Measurements from ENCODE around the gene ABHD14A.
"Not testable (repeated sequence)": the region's sequence is repeated elsewhere in the genome, so short reads cannot be mapped to it uniquely, and the experiment has no call there.

The ABHD14A gene

DNA sequence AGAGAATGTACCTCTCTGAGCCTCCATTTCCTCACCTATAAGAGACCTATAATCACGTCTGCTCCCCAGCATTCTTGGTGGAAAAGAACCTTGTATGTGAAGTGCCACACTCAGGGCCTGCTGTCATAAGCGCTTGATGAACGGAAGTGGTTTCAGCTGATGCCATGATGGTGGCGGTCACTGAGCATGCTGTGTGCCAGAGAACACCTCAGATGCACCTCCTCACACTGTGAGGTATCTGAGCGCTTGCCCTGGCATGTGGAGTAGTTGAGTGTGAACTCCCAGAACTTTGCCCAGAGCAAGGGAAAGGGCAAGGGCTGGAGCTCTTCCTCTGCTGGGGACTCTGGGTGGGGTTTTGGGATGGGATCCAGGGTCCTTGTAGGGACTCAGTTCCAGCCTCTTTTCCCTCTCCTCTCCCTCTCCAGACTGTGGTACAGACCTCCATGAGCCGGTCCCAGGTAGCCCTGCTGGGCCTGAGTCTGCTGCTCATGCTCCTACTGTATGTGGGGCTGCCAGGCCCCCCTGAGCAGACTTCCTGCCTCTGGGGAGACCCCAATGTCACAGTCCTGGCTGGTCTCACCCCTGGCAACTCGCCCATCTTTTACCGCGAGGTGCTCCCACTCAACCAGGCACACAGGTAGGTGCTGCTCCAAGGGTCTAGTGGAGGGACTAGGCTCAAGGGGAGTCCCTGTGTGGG lies 2.7 kb downstream of the ABHD14A start:
- DNase-seq: peak; percentile 23 to 49

DNA sequence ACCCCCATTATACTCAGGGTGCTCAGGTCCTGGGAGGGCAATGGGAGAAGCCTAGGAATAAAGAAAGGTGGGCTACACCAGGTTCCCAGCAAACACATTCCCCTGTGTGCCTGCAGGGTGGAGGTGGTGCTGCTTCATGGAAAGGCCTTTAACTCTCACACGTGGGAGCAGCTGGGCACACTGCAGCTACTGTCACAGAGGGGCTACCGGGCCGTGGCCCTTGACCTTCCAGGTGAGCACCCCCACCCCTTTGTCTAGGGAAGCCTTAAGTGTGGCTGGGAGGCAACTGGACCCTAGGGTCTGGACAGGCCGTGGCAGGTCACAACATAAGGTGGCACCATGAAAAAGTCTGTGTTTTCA lies 3.3 kb downstream of the ABHD14A start:
- no peak for DNase-seq

DNA sequence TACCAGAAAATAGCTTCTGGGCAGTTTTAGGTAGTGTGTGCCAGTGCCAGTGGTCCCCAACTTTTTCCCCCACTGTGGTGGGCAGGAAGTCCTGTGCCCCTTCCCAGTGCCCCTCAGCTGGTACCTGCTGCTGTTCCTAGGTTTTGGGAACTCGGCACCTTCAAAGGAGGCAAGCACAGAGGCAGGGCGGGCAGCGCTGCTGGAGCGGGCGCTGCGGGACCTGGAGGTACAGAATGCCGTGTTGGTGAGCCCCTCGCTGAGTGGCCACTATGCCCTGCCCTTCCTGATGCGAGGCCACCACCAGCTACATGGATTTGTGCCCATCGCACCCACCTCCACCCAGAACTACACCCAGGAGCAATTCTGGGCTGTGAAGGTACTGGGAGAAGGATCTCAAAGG lies 5.4 kb downstream of the ABHD14A start:
- no peak for DNase-seq

DNA sequence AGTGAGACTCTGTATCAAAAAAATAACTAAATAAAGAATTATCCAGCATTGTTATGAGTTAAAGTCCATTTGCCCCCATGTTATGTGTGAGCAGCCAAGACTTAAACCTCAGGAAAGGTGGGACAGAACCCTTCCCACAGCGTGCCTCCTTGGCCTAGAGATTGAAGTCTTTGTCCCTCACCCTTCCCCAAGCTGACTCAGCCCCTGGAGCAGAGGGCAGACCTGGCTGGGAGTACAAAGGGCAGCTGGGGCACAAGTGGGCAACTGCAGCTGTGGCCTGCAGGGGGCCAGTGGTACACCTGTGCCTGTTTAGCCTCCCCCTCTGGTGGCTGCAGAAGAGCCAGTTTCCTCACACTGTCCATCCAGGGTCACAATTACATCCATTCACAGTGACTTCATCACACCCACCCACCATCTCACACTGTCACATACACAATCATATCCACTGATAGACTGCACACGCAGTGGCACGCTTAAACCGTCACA lies 7.5 kb downstream of the ABHD14A start:
- DNase-seq: peak; percentile 20 to 26

DNA sequence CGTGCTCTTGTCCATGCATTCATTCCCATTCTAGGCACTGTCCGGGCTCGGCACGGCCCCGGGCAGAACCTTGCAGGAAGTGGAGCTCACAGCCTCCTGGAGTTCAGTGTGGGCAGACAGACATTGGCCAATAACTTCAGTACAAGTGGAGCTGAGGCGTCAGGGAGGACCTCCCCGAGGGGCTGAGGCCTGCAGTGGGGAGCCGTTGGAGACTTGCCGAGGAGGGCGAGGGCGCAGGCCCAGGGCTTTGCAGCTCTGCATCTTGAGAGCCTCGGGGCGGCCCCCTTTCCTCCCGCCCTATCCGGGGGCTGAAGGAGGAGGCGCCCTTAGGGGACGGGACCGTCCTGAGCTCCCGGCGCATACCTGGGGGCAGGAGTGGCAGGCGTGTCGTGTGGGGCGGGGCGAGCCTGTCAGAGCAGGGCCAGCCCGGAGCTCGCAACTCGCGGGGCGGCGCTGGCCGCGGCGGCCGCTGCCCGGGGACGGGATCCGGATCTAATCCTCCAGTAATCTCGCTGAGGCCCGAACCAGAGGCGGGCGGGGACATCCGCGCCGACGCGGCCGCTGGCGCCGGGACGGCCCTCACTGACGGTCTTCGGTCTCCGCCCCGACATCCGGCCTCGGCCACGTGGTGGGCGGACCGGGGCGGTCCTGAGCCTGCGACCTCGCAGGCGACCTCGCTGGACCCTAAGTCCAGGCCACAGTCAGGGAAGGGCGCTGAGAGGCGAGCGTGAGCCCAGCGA lies 8.1 kb downstream of the ABHD14A start, which contains the start of gene ACY1:
TSS of gene ACY1 (plus strand) at position 698 of the 740 bp plus-strand sequence. CDS start 530 bp downstream, outside the sequence.
- DNase-seq: peak; percentile 60 to 77

DNA sequence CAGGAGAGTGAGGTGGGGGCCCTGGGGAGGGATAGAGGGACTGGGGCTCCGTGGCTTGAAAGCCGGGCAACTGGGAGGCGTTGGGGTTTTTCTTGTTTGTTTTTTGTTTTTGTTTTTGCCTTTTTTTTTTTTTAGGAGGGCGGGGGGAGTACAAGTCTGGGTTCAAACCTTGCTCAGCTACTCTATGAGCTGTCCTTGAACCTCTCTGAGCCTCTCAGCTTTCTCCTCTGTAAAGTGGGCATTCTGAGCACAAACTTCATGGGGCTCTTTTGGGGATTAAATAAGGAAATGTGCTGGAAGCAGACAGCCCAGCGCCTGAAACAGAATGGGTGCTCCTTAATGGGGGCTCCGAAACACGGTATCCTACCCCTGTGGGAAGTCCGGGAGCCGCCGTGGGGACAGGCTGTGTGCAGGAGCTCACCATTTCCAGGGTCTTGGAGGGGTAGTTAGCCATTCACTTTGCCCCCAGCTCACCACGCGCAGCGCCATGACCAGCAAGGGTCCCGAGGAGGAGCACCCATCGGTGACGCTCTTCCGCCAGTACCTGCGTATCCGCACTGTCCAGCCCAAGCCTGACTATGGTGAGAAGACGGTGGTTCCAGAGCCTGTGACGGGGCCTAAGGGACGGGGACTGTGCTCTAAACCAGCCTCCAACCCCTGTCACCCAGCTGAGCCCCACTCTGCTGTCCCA lies 8.9 kb downstream of the ABHD14A start:
- no peak for DNase-seq

DNA sequence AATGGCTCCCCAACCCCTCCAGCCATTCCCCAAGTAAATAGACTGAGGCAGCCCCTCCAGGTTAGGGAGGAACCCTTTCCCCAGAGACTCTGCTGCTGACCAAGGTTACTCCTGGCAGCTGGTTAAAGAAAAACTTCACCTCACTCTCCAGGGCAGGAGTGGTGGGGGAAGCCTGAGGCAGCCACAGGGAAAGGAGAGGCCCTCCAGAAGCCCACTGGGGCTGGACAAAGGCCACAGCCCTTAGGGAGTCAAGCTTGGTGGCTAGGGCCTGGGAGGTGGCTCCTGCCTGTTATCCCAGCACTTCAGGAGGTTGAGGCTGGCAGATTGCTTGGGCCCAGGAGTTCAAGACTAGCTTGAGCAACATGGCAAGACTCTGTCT lies 9.4 kb downstream of the ABHD14A start:
- no peak for DNase-seq

DNA sequence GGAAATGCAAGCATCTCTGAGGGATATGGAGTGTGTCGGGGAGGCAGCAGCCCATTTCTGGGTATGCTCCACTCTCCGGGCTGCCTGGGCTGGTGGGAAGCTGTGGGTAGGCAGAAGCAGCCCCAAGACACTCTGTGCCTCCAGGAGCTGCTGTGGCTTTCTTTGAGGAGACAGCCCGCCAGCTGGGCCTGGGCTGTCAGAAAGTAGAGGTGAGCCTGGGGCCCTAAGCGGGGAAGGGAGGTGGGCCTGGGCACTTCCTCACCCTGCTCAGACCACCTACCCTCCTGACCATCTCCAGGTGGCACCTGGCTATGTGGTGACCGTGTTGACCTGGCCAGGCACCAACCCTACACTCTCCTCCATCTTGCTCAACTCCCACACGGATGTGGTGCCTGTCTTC lies 10.2 kb downstream of the ABHD14A start:
- no peak for DNase-seq

DNA sequence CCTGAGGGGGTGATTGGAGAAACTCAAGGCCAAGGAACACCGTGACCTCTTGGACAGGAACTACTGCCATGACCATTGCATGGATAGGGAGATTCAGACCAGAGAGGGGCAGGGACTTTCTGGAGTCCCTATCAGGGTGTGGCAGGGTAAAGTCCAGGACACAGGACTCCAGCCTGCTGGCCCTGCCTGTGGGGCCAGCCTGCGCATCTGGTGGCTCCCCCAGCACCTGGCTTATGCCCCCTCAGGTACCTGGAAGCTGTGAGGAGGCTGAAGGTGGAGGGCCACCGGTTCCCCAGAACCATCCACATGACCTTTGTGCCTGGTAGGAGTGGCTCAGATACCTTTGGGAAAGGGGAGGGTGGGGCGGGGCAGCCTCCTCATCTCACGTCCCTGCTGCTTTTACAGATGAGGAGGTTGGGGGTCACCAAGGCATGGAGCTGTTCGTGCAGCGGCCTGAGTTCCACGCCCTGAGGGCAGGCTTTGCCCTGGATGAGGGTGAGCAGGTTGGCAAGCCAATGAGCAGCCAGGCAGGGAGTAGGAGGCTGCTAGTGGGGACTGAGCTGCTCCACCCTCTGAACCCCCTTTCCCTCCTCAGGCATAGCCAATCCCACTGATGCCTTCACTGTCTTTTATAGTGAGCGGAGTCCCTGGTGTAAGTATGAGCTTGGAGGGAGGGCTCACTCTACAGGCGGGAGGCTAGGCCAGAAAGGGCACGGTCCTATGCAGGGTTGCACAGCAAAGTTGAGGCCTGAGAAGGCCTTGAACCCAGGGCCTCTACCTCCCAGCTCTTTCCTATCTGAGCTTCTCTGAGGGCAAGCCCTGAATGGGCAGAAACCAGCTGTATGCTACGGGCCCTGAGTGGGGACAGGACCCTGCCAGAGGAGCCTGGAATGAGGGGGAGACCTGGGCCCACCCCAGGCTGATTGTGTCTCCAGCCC lies 11.4 kb downstream of the ABHD14A start:
- DNase-seq: no peak

DNA sequence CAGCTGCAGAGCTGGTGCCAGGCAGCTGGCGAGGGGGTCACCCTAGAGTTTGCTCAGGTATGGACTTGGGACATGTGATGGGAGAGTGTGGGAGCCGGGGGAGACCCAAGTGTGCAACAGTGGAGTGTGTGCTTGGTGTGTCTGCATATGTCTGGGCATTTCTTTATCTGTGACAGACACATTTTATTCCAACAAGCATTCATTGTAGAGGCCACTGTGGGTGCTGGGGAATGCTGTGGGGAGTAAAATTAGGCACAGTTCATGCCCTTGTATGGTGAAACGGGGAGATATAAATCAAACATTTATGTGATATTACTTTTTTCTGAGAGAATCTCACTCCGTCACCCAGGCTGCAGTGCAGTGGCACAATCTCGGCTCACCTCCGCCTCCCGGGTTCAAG lies 12.7 kb downstream of the ABHD14A start:
- DNase-seq: no peak

DNA sequence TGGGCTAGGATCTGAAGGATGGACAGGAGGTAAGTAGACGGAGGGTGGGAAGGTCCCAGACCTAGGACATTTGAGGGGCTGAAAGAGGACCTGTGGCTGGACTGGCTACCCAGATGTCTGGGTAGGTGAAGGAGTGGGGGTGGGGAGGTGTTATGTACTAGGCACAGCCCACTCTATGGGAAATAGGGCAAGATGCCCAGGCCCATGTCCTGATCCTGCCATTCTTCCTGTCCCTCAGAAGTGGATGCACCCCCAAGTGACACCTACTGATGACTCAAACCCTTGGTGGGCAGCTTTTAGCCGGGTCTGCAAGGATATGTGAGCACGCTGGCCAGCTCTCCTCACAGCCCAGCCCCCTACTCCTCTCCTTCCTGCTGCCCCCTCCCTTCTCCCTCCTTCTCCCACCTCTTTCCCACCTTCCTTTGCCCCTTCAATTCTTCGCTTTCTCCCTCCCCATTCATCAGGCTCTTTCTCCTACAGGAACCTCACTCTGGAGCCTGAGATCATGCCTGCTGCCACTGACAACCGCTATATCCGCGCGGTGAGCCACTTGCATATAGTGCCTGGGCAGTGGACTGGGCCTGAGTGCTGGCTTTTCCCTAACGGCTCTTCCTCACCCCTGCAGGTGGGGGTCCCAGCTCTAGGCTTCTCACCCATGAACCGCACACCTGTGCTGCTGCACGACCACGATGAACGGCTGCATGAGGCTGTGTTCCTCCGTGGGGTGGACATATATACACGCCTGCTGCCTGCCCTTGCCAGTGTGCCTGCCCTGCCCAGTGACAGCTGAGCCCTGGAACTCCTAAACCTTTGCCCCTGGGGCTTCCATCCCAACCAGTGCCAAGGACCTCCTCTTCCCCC lies 13.7 kb downstream of the ABHD14A start:
- DNase-seq: no peak

DNA sequence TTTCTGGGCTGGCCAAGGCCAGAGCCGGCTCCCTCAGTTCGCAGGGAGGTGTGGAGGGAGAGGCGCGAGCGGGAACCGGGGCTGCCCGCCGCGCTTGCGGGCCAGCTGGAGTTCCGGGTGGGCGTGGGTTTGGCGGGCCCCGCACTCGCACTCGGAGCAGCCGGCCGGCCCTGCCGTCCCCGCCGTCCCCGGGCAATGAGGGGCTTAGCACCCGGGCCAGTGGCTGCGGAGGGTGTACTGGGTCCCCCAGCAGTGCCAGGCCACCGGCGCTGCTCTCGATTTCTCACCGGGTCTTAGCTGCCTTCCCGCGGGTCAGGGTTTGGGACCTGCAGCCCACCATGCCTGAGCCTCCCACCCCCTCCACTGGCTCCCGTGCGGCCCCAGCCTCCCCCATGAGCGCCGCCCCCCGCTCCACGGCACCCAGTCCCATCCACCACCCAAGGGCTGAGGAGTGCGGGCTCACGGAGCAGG lies 15.7 kb downstream of the ABHD14A start:
- DNase-seq: not testable (repeated sequence)

DNA sequence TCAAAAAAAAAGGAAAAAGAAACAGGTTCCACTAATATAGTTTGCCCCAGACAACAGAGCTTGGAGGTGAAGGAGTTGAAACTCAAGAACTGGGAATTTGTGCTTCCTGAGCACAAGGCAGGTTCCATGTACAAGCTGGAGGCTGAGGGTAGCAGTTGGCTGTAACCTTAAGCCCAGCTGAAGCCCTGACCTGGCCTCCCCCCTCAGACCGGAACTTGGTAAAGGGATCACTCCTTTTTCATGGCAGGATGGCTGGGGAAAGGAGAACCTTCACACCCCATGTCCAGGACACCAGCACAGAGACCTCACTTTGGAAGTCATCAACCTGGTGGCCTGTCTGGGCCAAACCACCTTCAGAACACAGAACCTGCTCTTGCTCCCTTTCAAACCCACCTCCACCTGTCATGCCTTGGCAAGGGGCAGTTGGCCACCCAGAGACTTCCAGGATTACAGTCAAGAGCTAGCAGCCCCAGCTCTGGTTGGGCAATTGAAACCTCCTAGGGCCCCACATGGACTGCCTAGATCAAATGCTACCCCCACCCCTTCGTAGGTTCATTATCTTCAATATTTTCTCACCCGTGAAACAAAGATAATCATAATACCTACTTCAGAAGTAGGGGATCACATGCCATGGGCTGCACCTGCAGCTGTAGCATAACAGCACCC lies 17.3 kb downstream of the ABHD14A start:
- no peak for DNase-seq

DNA sequence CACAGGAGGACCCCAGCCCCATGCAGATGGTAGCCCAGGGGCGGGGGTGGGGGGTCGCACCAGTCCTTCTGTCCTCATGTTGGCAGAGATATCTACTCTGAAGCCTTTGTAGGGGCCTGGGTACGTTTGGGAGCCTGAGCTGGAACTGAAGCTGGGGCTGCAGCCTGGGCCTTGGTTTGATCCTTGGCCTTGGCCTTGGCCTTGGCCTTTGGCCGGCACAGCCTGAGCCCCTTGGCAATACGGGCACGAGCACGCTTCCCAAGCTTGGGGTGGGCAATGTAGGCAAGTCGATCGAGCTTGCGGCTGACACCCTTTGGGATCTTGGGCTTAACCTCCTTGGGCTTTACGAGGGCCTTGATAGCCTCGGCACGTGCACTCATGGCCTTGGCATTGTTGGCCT lies 18.8 kb downstream of the ABHD14A start:
- not testable (repeated sequence) for DNase-seq

DNA sequence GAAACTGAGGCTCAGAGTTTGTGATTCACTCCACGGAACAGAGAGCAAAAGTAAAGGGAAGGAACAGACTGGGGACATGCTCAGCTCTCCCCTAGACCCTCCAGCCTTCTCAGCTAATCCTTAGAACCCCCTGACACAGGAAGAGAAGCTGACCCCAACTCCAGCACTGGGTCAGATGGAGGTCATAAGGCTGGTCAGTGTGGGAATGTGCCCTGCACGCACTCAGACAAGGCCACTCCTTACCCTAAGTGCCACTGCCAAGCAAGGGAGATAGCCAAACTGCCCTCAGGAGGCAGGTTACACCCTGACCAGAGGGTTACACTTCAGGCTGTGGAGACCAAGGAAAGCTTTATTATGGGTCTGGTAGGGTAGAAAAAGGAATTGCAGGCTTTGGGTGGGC lies 19.7 kb downstream of the ABHD14A start:
- no peak for DNase-seq

DNA sequence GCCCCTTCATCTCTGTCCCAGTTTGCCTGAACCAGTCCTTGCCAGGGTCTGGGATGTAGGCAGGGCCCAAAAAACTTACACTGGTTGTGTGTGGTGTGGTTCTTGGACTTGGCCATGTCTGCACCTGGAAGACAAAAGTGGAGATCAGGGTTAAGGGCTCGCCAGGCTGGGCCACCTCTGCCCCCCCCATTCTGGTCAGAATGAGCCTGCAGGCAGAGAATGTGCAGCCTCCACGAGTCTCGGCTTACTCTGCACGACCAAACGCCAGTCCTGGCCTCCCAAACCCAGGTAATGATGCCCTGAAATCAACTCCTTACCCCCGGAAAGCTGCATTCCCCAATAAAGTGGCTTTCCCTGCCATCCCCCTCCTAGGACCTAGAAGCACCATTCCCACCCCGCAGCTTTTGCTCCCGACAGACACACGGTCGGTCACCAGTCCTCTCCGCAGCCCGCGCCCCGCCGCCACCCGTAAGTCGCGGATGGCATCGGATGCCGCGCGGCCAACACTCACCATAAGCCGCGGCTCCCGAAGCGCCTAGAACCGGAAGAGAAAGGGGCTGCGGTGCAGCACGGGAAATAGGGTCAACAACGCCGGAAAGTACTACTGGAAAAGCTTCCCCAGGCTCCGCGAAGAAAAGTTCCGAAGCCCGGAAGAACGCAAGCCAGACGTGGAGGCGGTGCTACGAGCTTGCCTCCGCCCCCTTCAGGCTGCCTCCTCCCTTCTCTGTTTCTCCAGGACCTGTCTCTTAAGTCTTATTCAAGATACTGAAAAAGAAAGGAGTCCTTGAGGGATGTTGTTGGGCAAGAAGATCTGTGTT lies 20.7 kb downstream of the ABHD14A start, which contains the start of gene RPL29:
TSS of gene RPL29 (minus strand) at position 550 of the 818 bp plus-strand sequence. CDS start at position 116, 434 bp downstream.
- DNase-seq: peak; percentile 94 to 96

DNA sequence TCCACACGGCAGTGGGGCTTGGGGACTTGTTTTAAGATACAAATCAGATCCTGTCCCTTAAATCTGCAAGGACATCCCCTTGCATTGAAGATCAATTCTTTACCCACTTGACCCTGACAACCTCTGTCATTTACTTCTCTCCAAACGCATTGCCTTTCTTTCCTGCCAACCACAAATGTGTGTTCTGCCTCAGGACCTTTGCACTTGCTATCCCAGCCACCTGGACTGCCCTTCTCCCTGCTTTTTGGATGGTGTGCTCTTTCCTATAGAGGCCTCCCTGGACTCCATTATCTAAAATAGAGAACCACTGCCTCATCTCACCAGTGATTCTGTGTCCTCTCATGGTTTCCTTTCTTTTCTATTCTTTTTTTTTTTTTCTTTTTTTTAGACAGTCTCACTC lies 22.3 kb downstream of the ABHD14A start:
- DNase-seq: no peak

DNA sequence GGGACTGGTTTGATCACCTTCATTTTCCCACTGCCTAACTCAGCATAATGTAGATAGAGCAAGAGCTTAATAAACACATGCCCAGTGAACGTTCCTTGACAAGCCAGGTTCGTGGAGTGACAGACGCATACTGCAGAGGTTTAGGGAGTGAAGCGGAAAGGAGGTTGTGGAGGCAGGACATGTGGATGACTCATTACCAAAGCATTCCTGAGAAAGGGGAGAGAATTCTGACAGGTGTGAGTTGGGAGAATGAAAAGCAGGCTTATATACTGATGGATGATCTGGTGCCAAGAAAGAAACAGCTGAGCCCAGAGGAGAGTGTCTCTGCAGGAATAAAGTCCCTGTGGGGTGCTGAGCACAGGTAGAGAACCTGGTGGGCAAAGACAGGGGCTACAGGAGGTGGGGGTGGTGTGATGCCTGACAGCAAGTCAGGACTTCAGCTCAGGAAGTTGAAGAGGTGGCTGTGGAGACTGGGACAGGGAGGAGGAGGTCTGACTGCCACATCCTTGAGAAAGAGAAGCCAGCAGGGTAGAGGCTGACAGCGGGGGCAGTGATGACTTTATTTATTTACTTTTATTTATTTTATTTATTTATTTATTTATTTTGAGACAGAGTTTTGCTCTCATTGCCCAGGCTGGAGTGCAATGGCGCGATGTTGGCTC lies 23.2 kb downstream of the ABHD14A start:
- DNase-seq: no peak

DNA sequence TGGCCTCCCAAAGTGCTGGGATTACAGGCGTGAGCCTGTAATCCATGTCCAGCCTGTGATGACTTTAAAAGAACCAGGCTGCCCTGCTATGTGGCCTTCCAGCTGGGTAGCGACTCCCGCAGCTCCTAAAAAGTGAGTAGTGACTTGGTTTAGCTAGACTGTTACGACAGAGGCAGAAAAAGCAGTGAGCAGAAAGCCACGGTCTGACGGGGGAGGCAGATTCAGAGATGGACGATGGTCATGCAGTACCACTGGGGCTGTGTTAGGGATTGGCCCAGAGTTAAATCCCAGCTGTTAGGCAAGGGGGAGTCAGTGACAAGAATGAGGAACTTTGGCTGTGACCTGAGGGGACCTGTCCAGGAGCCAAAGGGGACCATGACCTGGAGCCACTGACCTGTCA lies 23.9 kb downstream of the ABHD14A start:
- no peak for DNase-seq

All from CD4-positive, alpha-beta T cell treated with Interleukin-4 for 1 hour (primary cell).